Measurements from ENCODE around the gene FMN1.

Gene FMN1

GRCh38 chr15:33064878-33065277, 129.6 kb downstream of the FMN1 start:
- DNase-seq (ENCODE audit: low spot score), result no peak
- POLR2A ChIA-PET (ENCODE audit: low non-redundant PET), result no interaction called here
- TF ChIP-seq CTCF (conservative IDR thresholded peaks at IDR 0.05; ENCODE audit: low read depth), result no peak
- CTCF ChIA-PET, result interaction anchor here (0.6 kb wide), 1 partner anchor 1499 kb away, joined by 3 read pairs; no protein-coding TSS in a partner anchor
- no peak overlapping the region for H3K27ac ChIP-seq

GRCh38 chr15:33059184-33059583, 135.3 kb downstream of the FMN1 start:
- no peak for DNase-seq (ENCODE audit: low spot score)
- CTCF ChIA-PET, result no interaction called here
- no peak for TF ChIP-seq CTCF (conservative IDR thresholded peaks at IDR 0.05; ENCODE audit: low read depth)

DNA sequence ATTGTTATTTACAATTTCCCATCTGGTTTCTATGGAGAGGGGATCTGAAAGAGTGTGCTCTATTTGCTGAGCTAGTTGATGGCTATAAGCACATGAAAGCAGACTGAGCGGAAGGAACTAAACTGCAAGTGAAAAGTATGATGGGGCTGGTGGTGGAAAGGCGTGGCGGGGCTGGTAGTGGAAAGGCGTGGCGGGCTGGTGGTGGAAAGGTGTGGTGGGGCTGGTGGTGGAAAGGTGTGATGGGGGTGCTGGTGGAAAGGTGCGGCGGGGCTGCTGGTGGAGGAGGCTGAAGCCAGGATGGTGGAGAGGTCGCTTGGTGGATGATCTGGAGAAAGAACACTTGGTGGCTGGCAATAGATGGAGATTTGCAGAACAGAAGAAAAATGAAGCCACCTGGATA, 136.7 kb downstream of the FMN1 start:
- ChIA-PET CTCF (no interaction called here), POLR2A (ENCODE audit: low non-redundant PET) (no interaction called here)
- no peak overlapping the region for H3K27ac ChIP-seq
- TF ChIP-seq CTCF (conservative IDR thresholded peaks at IDR 0.05; ENCODE audit: low read depth), result no peak
- no peak for DNase-seq (ENCODE audit: low spot score)

More at GRCh38 chr15:33059184-33059583, 135.3 kb downstream of the FMN1 start:
- no peak overlapping the region for H3K27ac ChIP-seq
- POLR2A ChIA-PET (ENCODE audit: low non-redundant PET), result interaction anchor here (0.6 kb wide), 1 partner anchor 58 kb away, joined by 3 read pairs; no protein-coding TSS in a partner anchor

DNA sequence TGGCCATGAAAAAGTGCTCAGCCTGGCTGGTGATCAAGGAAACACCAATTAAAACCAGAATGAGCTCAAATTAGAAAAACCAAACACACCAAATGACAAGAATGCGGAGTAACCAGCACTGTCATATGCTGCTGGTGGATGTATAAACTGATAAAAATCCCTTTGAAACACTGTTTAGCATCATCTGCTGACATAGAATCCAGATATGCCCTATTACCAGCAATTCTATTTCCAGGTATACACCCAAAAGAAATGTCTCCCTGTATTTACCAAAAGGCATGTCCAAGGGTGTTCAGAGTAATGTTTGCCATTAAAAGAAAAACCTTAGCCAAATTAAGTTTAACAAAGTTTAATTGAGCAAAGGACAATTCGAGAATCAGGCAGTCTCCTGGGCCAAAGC, 138.6 kb downstream of the FMN1 start:
- ChIA-PET POLR2A (ENCODE audit: low non-redundant PET) (no interaction called here), CTCF (interaction anchor here (0.7 kb wide), 1 partner anchor 33 kb away, joined by 3 read pairs; no protein-coding TSS in a partner anchor)
- TF ChIP-seq CTCF (conservative IDR thresholded peaks at IDR 0.05; ENCODE audit: low read depth), result no peak

DNA sequence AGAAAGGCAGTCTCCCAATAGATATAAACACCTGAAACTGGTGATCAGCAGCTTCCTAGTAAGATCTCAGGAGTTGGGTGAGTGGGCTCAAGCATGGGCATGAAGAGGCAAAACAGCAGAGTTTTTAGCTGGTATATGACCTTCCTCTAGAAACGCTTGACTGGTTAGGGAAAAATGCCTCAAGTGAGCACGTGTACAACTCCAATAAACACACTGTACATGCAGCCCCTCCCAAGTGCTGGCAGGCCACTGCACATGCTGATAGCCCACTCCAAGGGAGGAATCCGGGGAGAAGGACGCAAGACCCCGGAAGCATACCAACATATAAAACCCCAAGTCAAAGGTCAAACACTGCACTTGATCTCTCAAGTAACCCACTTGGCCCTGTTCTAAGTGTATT, 143.0 kb downstream of the FMN1 start:
- POLR2A ChIA-PET (ENCODE audit: low non-redundant PET), result no interaction called here
- no peak for DNase-seq (ENCODE audit: low spot score)

More for the DNA sequence above, 138.6 kb downstream of the FMN1 start:
- no peak overlapping the region for H3K27ac ChIP-seq
- no peak for DNase-seq (ENCODE audit: low spot score)

GRCh38 chr15:33048255-33048654, 146.3 kb downstream of the FMN1 start:
- TF ChIP-seq CTCF (conservative IDR thresholded peaks at IDR 0.05; ENCODE audit: low read depth), result no peak
- ChIA-PET POLR2A (ENCODE audit: low non-redundant PET) (no interaction called here), CTCF (interaction anchor here (0.9 kb wide), 1 partner anchor 20 kb away, joined by 4 read pairs; no protein-coding TSS in a partner anchor)
- DNase-seq (ENCODE audit: low spot score), result no peak
- no peak overlapping the region for H3K27ac ChIP-seq

More for the DNA sequence above, 143.0 kb downstream of the FMN1 start:
- no peak overlapping the region for H3K27ac ChIP-seq
- CTCF ChIA-PET, result no interaction called here
- no peak for TF ChIP-seq CTCF (conservative IDR thresholded peaks at IDR 0.05; ENCODE audit: low read depth)
